ENCODE data around the gene PLGRKT.
"Not testable (repeated sequence)": the region's sequence is repeated elsewhere in the genome, so short reads cannot be mapped to it uniquely, and the experiment has no call there.

Gene PLGRKT

DNA sequence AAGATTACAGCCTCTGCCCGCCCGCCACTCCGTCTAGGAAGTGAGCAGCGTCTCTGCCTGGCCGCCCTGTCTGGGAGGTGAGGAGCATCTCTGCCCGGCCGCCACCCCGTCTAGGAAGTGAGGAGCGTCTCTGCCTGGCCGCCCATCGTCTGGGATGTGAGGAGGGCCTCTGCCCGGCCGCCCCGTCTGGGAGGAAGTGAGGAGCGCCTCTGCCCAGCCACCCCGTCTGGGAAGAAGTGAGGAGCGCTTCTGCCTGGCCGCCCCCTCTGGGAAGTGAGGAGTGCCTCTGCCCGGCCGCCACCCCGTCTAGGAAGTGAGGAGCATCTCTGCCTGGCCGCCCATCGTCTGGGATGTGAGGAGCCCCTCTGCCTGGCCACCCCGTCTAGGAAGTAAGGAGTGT lies 4.8 kb downstream of the PLGRKT start:
- DNase-seq = not testable (repeated sequence)

DNA sequence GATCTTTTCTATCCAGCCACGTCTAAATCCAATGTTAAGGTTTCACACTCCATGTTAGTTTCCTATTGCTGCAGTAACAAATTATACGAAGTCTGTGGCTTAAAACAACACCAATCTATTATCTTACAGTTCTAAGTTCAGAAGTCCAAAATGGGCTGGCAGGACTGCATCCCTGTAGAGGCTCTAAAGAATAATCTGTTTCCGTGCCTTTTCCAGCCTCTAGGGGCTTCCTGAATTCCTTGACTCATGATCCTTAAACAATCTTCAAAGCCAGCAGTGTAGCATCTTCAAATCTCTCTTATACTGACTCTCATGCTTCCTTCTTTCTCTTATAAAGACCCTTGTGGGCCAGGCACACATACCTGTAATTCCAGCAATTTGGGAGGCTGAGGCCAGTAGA lies 6.8 kb downstream of the PLGRKT start:
- no peak for DNase-seq

DNA sequence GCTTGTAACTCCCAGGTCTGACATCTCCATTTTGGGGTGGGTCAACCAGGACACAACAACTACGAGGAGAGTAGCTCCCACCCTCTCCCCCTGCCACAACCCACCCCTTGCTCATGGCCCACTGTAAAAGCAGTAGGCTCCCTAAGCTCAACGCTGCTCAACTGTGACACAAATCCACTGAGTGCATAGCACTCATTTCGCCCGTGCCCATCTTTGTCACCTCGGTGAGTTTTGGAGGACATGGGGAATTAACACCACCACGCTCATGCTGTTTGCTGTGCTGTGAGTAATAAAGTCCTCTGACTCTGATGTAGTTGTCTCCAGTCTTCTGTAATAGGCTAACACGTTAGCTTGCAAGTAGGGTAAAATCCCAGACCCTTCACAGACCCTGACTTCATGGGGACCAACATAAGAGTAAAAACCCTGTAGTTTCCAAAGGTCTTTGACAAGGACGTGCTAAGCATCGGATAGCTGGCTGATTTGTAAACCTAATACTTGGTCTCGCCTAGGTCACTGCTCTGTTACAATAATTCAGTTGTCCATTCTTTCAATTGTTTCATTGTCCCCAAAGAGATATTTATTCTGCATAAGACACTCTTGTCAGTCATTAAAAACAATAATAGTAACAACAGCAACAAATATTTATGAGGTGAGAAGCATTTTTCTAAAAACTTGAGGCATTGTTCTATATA lies 7.7 kb downstream of the PLGRKT start:
- DNase-seq = peak in 2 of 58 donors; percentile 13 to 15

DNA sequence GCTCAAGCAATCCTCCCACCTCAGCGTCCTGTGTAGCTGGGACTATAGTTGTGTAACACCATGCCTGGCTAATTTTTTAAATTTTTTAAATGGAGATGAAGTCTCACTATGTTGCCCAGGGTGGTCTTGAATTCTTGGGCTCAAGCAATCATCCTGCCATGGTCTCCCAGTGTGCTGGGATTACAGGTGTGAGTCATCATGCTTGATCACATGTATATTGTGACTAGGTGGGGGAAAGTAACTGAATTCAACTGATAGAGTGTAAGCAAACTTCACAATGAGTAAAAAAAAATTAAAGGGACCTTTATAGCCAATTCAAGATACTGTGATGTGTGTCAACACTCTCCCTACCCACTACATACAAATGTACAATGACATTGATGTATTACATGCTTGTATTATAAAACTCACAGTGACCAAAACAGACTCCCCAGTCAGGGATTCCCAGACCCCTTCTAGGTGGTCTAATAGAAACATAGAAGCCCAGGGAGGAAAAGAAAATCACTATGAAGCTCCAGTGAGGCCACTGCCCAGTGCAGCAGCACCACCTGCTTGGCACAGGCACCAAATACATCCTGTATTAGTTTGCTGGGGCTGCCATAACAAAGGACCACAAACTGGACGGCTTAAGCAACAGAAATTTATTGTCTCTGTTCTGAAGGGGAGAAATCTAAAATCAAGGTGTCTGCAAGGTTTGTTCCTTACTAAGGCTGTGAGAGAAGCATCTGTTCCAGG lies 8.8 kb downstream of the PLGRKT start:
- no peak for DNase-seq

DNA sequence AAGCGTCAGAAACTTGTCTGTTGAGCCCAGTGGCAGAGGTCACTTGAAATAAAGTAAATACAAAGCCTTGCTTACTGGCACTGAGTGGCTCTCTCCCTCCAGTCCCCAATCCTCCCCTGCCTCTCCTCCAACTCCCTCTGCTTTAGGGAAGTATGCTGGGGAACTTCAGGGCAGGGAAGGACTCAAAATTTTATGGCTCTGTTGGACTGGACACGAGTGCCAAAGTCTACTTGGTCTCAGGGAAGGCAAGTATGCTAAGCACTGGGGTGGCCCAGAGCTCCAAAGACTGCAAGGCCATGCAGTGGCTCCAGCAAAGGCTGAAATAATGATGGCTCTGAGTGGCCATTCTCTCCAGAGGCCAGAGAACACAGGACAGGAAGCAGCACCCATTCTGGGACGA lies 9.6 kb downstream of the PLGRKT start:
- no peak for DNase-seq

DNA sequence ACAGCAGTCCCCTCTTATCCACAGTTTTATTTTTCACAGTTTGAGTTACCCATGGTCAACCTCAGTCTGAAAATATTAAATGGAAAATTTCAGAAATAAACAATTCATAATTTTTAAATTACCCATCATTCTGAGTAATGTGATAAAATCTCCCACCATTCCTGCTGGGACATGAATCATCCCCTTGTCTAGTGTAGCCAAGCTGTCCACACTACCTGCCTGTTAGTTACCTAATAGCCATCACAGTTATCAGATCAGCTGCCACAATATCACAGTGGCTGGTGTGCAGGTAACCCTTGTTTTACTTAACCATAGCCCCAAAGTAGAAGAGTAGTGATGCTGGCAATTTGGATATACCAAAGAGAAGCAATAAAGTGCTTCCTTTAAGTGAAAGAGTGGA lies 10.7 kb downstream of the PLGRKT start:
- DNase-seq = no peak

DNA sequence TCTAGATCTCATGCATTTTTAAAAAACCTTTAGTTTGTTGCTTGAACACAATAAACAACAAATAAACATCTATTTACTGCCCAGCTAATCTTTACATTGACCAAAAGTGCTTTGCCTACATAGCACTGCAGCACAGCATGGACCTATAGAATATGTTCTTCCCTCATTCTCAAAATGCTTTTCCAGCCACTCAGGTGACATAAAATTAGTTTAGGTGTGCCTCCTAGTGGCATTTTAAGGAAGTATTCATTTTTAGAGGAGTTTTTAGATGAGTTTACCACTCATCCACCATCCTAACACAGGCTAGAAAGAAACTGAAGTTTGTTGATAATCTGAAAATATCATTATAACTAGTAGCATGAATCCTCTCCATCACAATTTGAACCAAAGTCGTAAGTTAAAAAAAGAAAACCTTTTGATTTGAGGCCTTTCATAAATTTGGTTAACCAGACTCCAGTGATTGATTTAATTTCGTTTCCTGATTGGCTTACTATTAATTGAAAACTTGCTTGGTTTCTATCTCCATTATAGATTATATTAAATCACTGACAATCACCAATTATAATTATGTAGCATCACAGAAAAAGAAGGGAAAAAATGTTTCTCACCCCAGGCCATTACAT lies 12.6 kb downstream of the PLGRKT start:
- DNase-seq = no peak

DNA sequence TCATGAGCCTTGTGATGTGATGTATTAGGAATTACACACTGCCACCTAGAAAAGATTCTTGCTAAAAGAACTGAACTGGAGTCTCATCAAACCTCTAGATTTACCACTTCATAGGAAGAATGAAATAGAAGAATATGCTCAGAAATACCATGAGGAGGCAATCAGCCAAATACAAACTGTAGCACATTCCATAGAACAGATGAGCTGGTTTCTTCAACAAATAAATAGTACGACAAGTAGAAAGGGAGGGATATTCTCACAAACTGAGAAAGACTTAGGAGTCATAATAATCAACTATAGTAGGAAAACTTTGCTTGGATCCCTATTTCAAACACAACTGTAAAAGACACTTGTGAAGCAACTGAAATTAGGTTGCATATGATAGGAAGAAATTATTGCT lies 15.4 kb downstream of the PLGRKT start:
- no peak for DNase-seq

DNA sequence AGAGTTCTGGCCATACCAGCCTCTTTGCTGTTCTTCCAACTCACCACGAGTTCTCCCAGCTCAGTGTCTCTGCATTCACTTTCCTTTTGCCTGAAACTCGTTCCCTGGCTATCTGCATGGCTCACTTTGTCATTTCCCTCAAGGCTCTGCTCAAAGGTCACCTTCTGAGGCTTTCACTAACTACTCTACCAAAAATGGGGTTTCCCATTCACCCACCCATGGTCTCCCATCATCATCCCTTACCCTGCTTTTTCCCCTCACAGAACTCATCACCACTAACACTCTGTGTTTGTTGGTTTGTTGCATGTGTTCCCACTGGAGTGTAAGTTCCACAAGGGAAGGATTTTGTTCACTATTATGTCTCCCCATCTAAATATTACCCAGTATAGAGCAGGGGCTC lies 16.6 kb downstream of the PLGRKT start:
- DNase-seq = no peak

DNA sequence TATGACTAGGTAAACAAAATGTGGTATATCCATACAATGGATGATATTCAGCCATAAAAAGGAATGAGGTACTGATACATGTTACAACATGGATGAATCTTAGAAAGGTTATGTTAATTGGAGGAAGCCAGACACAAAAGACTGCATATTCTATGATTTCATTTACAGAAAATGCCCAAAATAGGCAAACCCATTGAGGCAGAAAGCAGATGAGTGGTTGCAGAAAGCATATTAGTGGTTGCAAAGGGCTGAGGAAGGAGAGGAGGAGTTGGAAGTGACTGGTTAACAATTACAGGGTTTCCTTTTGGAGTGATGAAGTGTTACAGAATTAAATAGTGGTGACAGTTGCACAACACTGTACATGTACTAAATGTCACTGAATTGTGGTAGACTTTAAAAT lies 17.7 kb downstream of the PLGRKT start:
- DNase-seq = no peak

DNA sequence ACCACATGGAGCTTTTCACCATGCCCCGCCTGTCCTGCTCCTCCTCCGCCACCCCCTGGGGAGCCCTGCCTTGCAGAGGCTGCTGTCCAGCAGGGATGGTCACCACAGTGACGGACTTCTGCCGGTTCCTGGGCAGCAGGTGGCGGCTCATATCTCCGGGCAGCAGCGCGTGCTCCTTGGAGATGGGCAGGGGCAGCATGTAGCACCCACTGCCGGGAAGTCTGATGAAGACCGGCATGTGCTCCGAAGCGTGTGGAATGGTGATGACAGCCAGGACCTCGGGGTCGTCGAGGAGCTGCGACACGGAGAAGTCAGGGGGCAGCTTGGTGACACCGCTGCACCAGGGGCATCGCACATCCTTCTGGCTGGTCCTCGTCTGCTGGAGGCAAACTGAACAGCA lies 19.2 kb downstream of the PLGRKT start:
- DNase-seq = no peak

DNA sequence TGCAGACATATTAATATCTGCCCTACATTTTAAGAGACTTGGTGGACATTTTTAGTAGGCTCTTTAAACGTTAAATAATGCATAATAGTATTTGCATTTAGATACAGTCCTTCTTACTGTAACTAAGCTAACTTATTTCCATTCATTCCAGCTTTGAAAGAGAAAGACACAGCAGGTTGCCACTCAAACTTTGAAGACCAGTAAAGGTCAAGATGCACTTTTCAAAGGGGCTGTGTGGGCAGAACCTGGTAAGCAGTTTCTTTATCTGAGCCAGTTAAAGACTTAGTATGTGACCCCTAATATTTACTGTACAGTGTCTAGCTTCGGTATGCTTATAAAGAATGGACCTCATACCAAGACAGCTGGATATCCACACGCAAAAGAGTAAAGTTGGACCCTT lies 20.8 kb downstream of the PLGRKT start:
- DNase-seq = no peak

DNA sequence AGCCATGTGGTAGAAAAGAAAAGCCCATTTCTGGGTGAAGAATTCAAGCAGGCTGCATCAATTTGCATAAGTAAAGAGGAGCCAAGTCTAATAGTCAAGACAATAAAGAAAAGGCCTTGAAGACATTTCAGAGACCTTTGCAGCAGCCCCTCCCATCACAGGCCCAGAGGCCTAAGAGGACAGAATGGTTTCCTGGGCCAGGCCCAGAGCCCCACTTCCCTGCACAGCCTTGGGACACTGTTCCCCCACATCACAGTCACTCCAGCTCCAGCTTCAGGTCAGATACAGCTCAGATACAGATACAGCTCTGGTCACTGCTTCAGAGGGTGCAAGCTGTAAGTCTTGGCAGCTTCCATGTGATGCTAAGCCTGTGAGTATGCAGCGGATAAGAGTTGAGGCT lies 29.1 kb downstream of the PLGRKT start:
- no peak for DNase-seq

DNA sequence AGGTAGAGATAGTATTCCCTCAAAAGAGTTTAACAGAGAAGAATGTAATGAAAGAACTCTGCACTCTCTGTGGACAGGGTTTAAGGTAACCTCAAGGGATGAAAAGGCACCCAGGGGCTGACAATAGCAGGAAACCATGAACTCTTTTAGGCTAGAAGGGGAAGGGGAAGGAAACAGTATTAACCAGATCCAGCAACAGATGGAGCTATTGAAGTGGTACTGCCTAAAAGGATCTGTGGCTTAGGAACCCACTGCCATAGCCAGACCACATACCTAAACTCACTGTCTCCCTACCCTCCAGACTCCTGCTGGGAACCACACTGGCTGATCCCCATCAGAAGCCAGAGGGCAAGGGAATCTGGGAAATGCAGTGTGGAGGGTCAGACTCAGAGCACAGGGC lies 35.5 kb downstream of the PLGRKT start:
- no peak for DNase-seq

DNA sequence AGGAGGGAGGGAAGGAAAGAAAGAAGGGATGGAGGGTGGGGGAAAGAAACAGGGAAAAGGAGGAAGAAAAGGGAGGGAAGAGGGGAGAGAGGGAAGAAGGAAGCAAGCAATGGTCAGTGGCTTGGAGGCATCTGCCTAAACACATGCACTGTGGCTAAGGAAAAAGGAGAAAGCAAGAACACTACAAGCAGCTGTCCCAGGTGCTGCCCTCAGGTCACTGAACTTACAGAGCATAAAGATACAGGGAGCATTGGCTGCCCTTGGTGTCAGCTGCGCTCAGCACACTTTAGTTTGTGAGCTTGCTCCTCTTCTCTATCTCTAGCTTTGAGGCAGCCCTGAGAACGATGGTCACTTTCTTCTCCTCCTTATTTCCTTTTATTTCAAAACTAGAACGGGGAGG lies 40.2 kb downstream of the PLGRKT start:
- DNase-seq = not testable (repeated sequence)

DNA sequence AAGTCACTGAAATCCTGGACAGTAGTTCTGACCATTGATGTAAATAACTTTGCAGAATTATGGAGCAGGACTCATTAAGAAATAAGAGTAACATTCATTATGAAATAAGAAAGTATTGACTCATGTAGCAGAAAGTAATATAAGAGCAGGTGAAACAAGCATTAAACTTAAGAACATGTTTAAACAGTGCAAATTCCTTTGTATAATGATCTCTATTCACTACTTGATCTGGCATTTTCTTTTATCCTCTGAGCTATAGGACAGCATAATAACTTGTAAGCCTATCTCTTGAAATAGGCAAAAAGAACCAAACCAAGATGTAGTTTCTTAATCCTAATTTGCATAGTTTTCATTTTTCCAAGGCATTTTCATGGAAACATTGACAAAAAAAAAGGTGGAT lies 42.3 kb downstream of the PLGRKT start:
- DNase-seq = no peak

DNA sequence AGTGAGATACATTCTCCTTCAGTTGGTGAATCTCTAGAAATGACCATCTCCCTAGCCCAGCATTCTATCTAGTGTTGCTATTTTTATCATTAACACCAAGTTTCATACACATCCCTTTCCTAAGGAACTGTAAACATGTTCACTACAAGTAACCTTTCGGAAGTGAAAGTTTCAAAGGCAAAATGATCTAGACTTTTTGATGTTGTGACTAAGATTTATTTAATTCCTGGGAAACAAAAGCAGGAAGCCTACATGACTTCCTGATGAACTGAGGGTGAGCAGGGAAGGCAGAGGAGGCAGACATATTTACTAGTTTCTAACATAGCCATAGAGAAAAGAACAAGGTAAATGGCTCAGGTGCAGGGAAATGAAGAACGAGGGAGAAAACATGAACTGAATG lies 43.7 kb downstream of the PLGRKT start:
- DNase-seq = not testable (repeated sequence)

DNA sequence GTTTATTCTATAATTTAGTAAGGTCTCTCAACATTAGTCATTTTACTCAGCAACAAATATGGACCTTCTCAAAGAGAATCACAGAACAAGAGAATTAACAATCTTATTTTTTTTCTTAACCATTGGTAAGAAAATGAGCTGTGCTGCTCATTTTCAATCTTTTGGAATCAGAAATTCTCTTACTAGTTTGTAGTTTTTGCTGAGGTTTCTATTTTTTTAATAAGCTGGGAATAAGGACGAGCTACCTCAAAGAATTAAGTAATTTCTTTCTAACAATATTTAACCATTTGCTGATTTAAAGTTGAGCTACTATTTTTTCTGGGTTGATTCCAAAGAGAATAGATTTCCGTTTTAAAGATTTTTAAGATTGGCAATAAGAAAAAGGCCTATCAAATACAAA lies 44.2 kb downstream of the PLGRKT start:
- DNase-seq = no peak

DNA sequence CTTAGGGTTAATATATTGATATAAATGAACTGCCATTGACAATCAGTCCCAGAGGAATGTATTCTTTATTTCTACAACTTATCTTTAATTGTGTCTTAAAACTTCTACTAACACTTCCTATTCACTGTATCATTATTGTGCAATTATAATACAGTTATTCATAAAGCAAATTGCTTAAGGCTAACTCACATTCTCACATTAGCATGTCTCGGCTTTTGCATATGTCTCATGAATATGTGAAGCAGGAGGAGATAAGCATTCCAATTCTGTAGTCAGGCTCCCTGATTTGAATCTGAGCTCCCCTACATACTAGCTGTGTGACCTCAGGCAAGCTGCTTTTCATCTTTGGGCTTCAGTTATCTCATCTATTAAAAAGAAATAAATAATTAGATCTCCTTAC lies 45.4 kb downstream of the PLGRKT start:
- DNase-seq = no peak

DNA sequence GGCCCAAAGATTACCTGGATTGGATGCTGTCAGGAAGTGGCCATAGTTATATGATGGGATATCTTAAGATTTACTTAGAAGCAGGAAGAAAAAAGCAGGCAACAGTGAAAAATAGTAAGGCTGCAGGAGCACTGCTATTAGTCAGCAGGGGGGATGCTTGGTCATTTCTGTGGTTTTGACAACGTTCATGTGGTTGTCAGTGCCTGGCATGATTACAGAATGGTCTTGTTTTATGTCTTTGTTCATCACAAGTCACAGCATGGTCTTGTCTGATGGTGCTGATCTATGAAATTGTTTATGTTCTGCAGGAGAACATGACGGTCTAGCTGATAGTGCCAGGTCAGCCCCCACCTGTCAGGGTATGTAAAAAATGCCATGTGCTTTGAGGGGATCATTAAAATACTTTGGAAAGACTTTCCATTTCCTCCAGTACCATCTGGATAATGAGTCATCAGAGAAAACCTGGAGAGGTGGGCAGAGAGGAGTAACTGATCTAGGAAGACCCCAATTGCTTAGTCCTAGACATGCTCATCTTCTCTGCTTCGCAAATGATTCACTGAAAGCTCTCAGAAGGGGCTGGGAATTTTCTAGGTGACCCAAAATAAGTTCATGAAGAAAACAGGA lies 48.5 kb downstream of the PLGRKT start:
- DNase-seq = no peak

DNA sequence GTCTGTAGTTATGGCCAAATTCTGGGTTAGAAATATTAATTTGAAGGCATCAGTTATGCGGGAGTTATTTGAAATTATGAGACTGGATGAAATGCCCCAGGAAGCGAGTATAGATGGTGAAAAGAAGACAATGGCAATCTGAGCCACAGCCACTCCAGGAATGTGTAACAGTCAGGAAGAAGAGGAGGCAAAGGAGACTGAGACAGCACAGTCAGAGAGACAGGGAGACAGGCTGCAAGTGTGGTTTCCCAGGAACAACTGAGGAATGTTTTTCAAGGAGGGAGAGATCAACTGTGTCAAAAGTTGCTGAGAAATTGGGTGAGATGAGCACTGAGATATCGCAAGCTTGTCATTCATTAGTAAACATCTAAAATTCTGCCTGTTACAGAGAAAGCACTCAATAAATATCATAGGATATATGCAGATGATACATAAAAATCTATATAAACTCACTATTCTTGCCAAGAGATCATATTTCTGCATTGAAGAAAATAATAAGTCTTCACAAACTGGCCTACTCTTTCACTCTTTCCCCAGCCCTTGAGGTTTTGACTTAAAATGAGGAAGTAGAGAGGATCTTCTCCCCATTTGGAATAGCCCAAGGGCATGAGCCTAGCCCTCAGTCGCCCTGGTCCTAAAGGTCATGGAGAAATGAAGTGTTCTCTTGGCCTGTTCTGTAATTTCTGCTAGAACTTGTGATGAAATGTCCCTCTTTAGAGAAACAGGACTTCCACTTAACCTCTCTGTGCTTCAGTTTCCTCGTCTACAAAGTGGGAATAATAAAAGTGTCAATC lies 49.5 kb downstream of the PLGRKT start:
- DNase-seq = no peak

DNA sequence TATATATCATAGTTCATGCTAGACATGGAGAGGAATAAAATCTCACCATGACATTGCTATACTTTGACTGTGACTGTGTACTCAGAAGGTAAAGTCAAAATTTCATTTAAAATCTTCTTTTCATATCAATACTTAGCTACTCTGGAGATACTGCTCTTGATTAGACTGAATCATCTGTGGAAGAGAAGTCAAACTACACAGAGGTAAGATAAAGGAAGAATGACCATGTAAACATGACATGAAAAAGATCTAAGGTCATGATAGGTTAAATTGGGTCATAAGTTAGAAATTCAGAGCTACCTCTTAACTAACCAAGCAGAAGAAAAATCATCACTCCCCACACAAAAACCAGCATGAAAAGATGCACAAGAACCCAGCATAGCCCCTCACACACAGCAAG lies 53.3 kb downstream of the PLGRKT start:
- DNase-seq = no peak

Measured in anterior cingulate cortex (tissue), 58 donors.